A673 (cell line): ENCODE results near the gene SPSB3. TPM values are rescaled to one million over a fixed set of nuclear protein-coding genes. Genes with fewer than 3 reads are reported as not detected.
"Not testable (repeated sequence)": the region's sequence is repeated elsewhere in the genome, so short reads cannot be mapped to it uniquely, and the experiment has no call there.

Source experiments
- BruUV-seq: library from RNA; stranded (reverse); fragments of 400-500 nt; replicated peaks from 2 replicates; lab custom pipeline; 2021; lab: Mats Ljungman, UMichigan
- CTCF ChIA-PET: fragments of 300-600 bp; sonication (Branson Sonifier 250); formaldehyde crosslinking; loops from one replicate; lab custom pipeline; 2022; ENCODE audit warnings: antibody characterized with exemption; lab: Charles Lee
- POLR2A ChIA-PET: fragments of 300-600 bp; sonication (Branson Sonifier 250); formaldehyde crosslinking; loops from one replicate; lab custom pipeline; 2022; ENCODE audit warnings: antibody characterized with exemption; ENCODE audit not compliant: low non-redundant PET; lab: Charles Lee
- DNase-seq: peaks from one replicate; pipeline ENCODE4 v3.0.0-alpha.2; 2015; ENCODE audit warnings: low spot score
- H3K27ac ChIP-seq: fragments of 200-600 bp; sonication (generic); 2 replicates; pipeline ENCODE4 v1.5.1; 2016; ENCODE audit warnings: mixed run types, low read depth, mild to moderate bottlenecking, mixed read lengths, antibody characterized with exemption, low read length; ENCODE audit not compliant: poor library complexity, severe bottlenecking
- H3K27me3 ChIP-seq: fragments of 200-600 bp; sonication (generic); replicated peaks from 2 replicates; pipeline ENCODE4 v1.6.1; 2017; ENCODE audit warnings: mixed run types, low read depth, mild to moderate bottlenecking, mixed read lengths, antibody characterized with exemption, low read length; ENCODE audit not compliant: insufficient read depth, poor library complexity
- H3K36me3 ChIP-seq: fragments of 200-600 bp; sonication (generic); 2 replicates; pipeline ENCODE4 v1.6.1; 2016; ENCODE audit warnings: mixed run types, mild to moderate bottlenecking, mixed read lengths, antibody characterized with exemption, low read length; ENCODE audit not compliant: insufficient read depth, poor library complexity, severe bottlenecking
- H3K4me1 ChIP-seq: fragments of 200-600 bp; sonication (generic); 2 replicates; pipeline ENCODE4 v1.6.1; 2017; ENCODE audit warnings: mixed run types, mild to moderate bottlenecking, mixed read lengths, antibody characterized with exemption, low read length; ENCODE audit not compliant: insufficient read depth, poor library complexity, severe bottlenecking
- H3K4me3 ChIP-seq: fragments of 200-600 bp; sonication (generic); 2 replicates; pipeline ENCODE4 v1.5.1; 2016; ENCODE audit warnings: low read depth, mixed run types, mild to moderate bottlenecking, mixed read lengths, low read length; ENCODE audit not compliant: poor library complexity, severe bottlenecking
- H3K9me3 ChIP-seq: fragments of 200-600 bp; sonication (generic); 2 replicates; pipeline ENCODE4 v1.6.1; 2016; ENCODE audit warnings: mixed run types, low read depth, mild to moderate bottlenecking, mixed read lengths, antibody characterized with exemption, low read length; ENCODE audit not compliant: poor library complexity, severe bottlenecking
- EZH2 ChIP-seq: fragments of 200-600 bp; sonication (generic); IDR thresholded peaks from 2 replicates; pipeline ENCODE4 v1.6.1; 2017; ENCODE audit warnings: borderline replicate concordance, low read depth, mild to moderate bottlenecking, mixed read lengths, antibody characterized with exemption, low read length; ENCODE audit not compliant: poor library complexity, severe bottlenecking
- intact Hi-C: fragments of 100-400 bp; cut with micrococcal nuclease; formaldehyde crosslinking; loops from one replicate; pipeline ENCODE4 v1.10.0; 2022; ENCODE audit not compliant: unreplicated experiment
- total RNA-seq: library from RNA; stranded (reverse); gene quantifications from 2 replicates; pipeline ENCODE4 v1.2.3, GENCODE V29; 2021
- TF ChIP-seq, protein P1 (sequence below): fragments of 300-800, 200-600 bp; sonication (generic); conservative IDR thresholded peaks from 2 replicates; pipeline ENCODE4 v1.5.1; 2017; ENCODE audit warnings: low read depth, mild to moderate bottlenecking, antibody characterized with exemption, low read length, moderate library complexity, mixed read lengths

SPSB3 gene
- total RNA-seq, 1 experiment from 2014 or later = 15.0 TPM

- BruUV-seq = no TSS peak
- Histone ChIP-seq H3K36me3 (peaks cover 8% of the 10 kb centered on the region), H3K4me1 (no peaks in the 10 kb centered on the region), H3K9me3 (peaks cover 6% of the 10 kb centered on the region), H3K4me3 (no peak overlapping the region), H3K27ac (no peak overlapping the region), H3K27me3 (no peaks in the 10 kb centered on the region)
- no peak for DNase-seq
- intact Hi-C loops = no loop called here
- TF ChIP-seq EZH2 = no peak
- TF ChIP-seq, protein P1, sequence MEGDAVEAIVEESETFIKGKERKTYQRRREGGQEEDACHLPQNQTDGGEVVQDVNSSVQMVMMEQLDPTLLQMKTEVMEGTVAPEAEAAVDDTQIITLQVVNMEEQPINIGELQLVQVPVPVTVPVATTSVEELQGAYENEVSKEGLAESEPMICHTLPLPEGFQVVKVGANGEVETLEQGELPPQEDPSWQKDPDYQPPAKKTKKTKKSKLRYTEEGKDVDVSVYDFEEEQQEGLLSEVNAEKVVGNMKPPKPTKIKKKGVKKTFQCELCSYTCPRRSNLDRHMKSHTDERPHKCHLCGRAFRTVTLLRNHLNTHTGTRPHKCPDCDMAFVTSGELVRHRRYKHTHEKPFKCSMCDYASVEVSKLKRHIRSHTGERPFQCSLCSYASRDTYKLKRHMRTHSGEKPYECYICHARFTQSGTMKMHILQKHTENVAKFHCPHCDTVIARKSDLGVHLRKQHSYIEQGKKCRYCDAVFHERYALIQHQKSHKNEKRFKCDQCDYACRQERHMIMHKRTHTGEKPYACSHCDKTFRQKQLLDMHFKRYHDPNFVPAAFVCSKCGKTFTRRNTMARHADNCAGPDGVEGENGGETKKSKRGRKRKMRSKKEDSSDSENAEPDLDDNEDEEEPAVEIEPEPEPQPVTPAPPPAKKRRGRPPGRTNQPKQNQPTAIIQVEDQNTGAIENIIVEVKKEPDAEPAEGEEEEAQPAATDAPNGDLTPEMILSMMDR = no peak
- ChIA-PET CTCF (no interaction called here), POLR2A (no interaction called here)
Observed at GRCh38 chr16:1734816-1735215, 47.6 kb downstream of the SPSB3 start.

DNA sequence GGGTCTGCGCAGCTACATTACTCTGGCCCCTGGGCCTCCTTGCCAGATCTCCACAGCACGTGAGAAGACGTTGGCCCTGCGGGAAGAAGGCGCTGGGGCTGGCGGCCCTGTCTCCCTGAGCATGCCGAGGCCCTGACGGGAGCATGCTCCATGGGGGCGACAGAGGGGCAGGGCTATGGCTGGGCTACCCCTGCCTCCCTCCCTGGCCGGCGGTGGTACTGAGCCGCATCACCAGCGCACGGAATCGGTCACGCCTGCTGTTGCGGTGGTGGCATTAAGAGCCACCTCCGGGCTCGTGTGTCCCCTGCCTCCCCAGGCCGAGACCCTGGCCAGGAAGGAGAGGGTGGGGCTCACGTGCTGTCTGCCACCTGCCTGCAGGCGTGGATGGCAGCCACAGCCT is 48.2 kb downstream of the SPSB3 start:
- H3K4me3 ChIP-seq = no peak overlapping the region
- peaks cover 6% of the 10 kb centered on the region for H3K9me3 ChIP-seq
- BruUV-seq = no TSS peak
- DNase-seq = no peak
- no peaks in the 10 kb centered on the region for H3K27me3 ChIP-seq
- intact Hi-C loops = no loop called here
- ChIA-PET POLR2A (no interaction called here), CTCF (no interaction called here)
- H3K36me3 ChIP-seq = peaks cover 8% of the 10 kb centered on the region
- TF ChIP-seq EZH2 = no peak
- TF ChIP-seq, protein P1 = no peak
- no peaks in the 10 kb centered on the region for H3K4me1 ChIP-seq
- H3K27ac ChIP-seq = no peak overlapping the region

GRCh38 chr16:1732551-1732987 is 49.8 kb downstream of the SPSB3 start:
- DNase-seq, CTCF ChIA-PET, H3K9me3 ChIP-seq, H3K4me3 ChIP-seq, intact Hi-C loops, BruUV-seq, H3K27me3 ChIP-seq, POLR2A ChIA-PET, H3K27ac ChIP-seq, H3K4me1 ChIP-seq: not testable (repeated sequence)
- peaks cover 11% of the 10 kb centered on the region for H3K36me3 ChIP-seq

DNA sequence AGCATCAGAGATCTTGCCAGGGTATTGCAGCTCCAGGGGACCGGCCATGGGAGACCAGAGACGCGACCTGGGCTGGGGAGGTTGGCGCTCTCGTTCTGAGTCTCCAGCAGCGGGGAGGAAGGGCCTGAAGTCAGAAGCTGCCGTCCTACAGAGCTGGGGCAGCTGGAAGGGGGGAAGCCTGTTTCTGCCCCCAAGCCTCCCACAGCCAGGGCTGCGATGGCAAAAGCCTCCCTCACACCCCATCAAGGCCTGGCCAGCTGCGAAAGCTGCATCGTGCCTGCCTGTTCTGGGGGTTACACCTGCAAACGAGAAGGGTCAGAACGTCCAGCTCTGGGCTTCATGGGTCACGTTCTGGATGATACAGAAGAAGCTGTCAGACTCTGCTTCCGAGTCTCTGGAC is 50.3 kb downstream of the SPSB3 start:
- Histone ChIP-seq H3K36me3 (peaks cover 11% of the 10 kb centered on the region), H3K9me3 (no peaks in the 10 kb centered on the region), H3K27ac (no peak overlapping the region), H3K4me3 (no peak overlapping the region), H3K27me3 (no peaks in the 10 kb centered on the region), H3K4me1 (no peaks in the 10 kb centered on the region)
- CTCF ChIA-PET = no interaction called here
- intact Hi-C loops = no loop called here
- POLR2A ChIA-PET = no interaction called here
- TF ChIP-seq EZH2 = no peak
- TF ChIP-seq, protein P1 = no peak
- BruUV-seq = no TSS peak
- no peak for DNase-seq
